Measurements from ENCODE around the gene R3HDM1. TPM values are rescaled to one million over a fixed set of nuclear protein-coding genes. Genes with fewer than 3 reads are reported as not detected.
A peak's percentile ranks its signal among the peaks of the same experiment; 100 is the strongest.
"Not testable (repeated sequence)": the region's sequence is repeated elsewhere in the genome, so short reads cannot be mapped to it uniquely, and the experiment has no call there.

Gene R3HDM1
- total and polyA plus RNA-seq, 4 donors: 5.4 to 27.8 (median 13.2) TPM

DNA sequence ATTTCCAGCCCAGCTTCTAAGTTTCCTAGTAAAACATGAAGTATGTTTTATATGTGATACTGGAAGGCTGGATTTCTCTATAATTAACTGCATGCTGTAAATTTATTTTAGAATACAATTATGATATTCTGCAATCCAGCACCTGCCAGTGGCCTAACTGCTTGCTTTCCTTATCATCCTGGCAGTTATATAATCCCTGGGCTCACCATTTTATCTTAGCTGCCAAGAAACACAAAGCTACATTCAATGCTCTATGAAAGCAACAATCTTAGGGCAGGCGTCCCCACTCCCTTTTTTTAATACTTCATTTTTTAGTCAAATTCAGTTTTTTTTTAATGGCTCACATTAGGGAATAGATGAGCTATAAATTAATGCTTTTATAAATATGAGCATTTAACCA lies 172.0 kb downstream of the R3HDM1 start:
- no peaks in the 10 kb centered on the region for H3K4me1 ChIP-seq (ENCODE audit: control insufficient read depth in 5 of 5, insufficient read depth in 5 of 5, low read length in 5 of 5)
- no peaks in the 10 kb centered on the region for H3K36me3 ChIP-seq (ENCODE audit: control insufficient read depth in 4 of 4, insufficient read depth in 4 of 4, low read length in 4 of 4)
- WGBS, 2 donors: 69 to 87% methylated on average over 1 of the region's 1 CpG
- no peaks in the 10 kb centered on the region for H3K9me3 ChIP-seq (ENCODE audit: control insufficient read depth in 4 of 4, insufficient read depth in 3 of 4, low read length in 3 of 4)
- ATAC-seq (ENCODE audit: insufficient read depth, low FRiP score): no peak
- TF ChIP-seq, protein P1, sequence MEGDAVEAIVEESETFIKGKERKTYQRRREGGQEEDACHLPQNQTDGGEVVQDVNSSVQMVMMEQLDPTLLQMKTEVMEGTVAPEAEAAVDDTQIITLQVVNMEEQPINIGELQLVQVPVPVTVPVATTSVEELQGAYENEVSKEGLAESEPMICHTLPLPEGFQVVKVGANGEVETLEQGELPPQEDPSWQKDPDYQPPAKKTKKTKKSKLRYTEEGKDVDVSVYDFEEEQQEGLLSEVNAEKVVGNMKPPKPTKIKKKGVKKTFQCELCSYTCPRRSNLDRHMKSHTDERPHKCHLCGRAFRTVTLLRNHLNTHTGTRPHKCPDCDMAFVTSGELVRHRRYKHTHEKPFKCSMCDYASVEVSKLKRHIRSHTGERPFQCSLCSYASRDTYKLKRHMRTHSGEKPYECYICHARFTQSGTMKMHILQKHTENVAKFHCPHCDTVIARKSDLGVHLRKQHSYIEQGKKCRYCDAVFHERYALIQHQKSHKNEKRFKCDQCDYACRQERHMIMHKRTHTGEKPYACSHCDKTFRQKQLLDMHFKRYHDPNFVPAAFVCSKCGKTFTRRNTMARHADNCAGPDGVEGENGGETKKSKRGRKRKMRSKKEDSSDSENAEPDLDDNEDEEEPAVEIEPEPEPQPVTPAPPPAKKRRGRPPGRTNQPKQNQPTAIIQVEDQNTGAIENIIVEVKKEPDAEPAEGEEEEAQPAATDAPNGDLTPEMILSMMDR (IDR thresholded peaks at IDR 0.05; ENCODE audit: control extremely low read depth, extremely low read depth): no peak
- no peak overlapping the region for H3K4me3 ChIP-seq
- H3K9ac ChIP-seq (ENCODE audit: insufficient read depth in 1 of 2, low read length in 2 of 2): no peak overlapping the region
- H3K27me3 ChIP-seq (ENCODE audit: control insufficient read depth in 3 of 3, insufficient read depth in 3 of 3, low read length in 2 of 3): no peaks in the 10 kb centered on the region
- DNase-seq: no peak
- no peak overlapping the region for H3K27ac ChIP-seq (ENCODE audit: low read depth in 1 of 2, low read length in 1 of 2)

DNA sequence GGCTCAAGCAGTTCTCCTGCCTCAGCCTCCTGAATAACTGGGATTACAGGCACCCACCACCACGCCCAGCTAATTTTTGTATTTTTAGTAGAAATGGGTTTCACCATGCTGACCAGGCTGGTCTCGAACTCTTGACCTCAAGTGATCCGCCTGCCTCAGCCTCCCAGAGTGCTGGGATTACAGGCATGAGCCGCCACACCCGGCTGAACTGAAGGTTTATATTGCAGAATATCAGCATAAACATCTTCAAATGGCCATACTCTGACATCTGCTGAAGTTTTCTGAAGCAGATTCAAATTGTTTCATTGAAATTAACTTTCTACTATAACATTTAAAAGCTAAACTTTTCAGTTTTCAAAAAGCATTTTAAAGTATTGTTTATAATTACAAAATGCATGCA lies 172.8 kb downstream of the R3HDM1 start:
- H3K9me3 ChIP-seq (ENCODE audit: control insufficient read depth in 4 of 4, insufficient read depth in 3 of 4, low read length in 3 of 4); DNase-seq; H3K4me3 ChIP-seq; H3K27ac ChIP-seq (ENCODE audit: low read depth in 1 of 2, low read length in 1 of 2); ATAC-seq (ENCODE audit: insufficient read depth, low FRiP score); H3K27me3 ChIP-seq (ENCODE audit: control insufficient read depth in 3 of 3, insufficient read depth in 3 of 3, low read length in 2 of 3); H3K36me3 ChIP-seq (ENCODE audit: control insufficient read depth in 4 of 4, insufficient read depth in 4 of 4, low read length in 4 of 4); H3K4me1 ChIP-seq (ENCODE audit: control insufficient read depth in 5 of 5, insufficient read depth in 5 of 5, low read length in 5 of 5); H3K9ac ChIP-seq (ENCODE audit: insufficient read depth in 1 of 2, low read length in 2 of 2): not testable (repeated sequence)
- 93 to 95% methylated on average over 5 of the region's 5 CpGs for WGBS, 2 donors

DNA sequence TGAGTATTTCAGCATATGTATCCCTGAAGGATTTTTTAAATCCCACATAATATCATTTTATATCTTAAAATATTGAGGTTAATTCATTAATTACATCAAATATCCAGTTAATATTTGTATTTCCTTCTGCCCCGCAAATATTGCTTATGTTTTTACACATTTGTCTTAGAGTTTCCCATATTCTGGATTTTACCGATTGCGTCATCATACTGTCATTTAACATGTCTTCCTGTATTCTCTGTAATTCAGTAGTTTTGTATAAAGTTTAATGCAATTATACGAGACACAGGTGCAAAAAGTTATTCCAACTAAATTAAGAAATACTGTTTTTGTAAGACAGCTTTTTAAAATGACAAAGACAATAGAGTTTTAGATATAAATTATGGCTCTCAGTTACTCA lies 176.9 kb downstream of the R3HDM1 start:
- Histone ChIP-seq H3K4me1 (ENCODE audit: control insufficient read depth in 5 of 5, insufficient read depth in 5 of 5, low read length in 5 of 5) (no peaks in the 10 kb centered on the region), H3K4me3 (no peak overlapping the region), H3K9ac (ENCODE audit: insufficient read depth in 1 of 2, low read length in 2 of 2) (no peak overlapping the region), H3K36me3 (ENCODE audit: control insufficient read depth in 4 of 4, insufficient read depth in 4 of 4, low read length in 4 of 4) (peaks cover 0 to 5% (median 0%) of the 10 kb centered on the region in 4 donors), H3K27me3 (ENCODE audit: control insufficient read depth in 3 of 3, insufficient read depth in 3 of 3, low read length in 2 of 3) (no peaks in the 10 kb centered on the region), H3K9me3 (ENCODE audit: control insufficient read depth in 4 of 4, insufficient read depth in 3 of 4, low read length in 3 of 4) (no peaks in the 10 kb centered on the region), H3K27ac (ENCODE audit: low read depth in 1 of 2, low read length in 1 of 2) (no peak overlapping the region)
- ATAC-seq (ENCODE audit: insufficient read depth, low FRiP score) (no peak), DNase-seq (no peak)
- 89 to 91% methylated on average over 4 of the region's 4 CpGs for WGBS, 2 donors
- TF ChIP-seq, protein P1 (IDR thresholded peaks at IDR 0.05; ENCODE audit: control extremely low read depth, extremely low read depth): no peak

DNA sequence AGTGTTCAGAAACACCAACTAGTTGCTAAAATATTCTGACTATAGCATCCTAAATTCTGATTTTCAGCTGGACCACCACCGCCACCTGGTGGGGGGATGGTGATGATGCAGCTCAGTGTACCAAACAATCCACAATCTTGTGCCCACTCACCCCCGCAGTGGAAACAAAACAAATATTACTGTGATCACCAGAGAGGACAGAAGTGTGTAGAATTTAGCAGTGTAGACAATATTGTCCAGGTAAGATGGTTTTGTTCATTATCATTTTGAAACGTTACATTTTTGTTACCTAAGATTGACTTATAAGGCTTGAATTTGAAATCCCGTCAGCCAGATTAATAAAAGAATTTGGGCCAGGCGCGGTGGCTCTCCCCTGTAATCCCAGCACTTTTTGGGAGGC lies 178.7 kb downstream of the R3HDM1 start:
- Histone ChIP-seq H3K27ac (ENCODE audit: low read depth in 1 of 2, low read length in 1 of 2) (no peak overlapping the region), H3K4me3 (no peak overlapping the region), H3K9me3 (ENCODE audit: control insufficient read depth in 4 of 4, insufficient read depth in 3 of 4, low read length in 3 of 4) (no peaks in the 10 kb centered on the region), H3K36me3 (ENCODE audit: control insufficient read depth in 4 of 4, insufficient read depth in 4 of 4, low read length in 4 of 4) (peaks cover 0 to 5% (median 0%) of the 10 kb centered on the region in 4 donors), H3K4me1 (ENCODE audit: control insufficient read depth in 5 of 5, insufficient read depth in 5 of 5, low read length in 5 of 5) (no peaks in the 10 kb centered on the region), H3K9ac (ENCODE audit: insufficient read depth in 1 of 2, low read length in 2 of 2) (no peak overlapping the region), H3K27me3 (ENCODE audit: control insufficient read depth in 3 of 3, insufficient read depth in 3 of 3, low read length in 2 of 3) (no peaks in the 10 kb centered on the region)
- peak; percentile 63 to 65 (median 64) for DNase-seq
- no peak for ATAC-seq (ENCODE audit: insufficient read depth, low FRiP score)
- TF ChIP-seq, protein P1 (IDR thresholded peaks at IDR 0.05; ENCODE audit: control extremely low read depth, extremely low read depth): peak; percentile 95
- WGBS, 2 donors: 63 to 72% methylated on average over 6 of the region's 6 CpGs

DNA sequence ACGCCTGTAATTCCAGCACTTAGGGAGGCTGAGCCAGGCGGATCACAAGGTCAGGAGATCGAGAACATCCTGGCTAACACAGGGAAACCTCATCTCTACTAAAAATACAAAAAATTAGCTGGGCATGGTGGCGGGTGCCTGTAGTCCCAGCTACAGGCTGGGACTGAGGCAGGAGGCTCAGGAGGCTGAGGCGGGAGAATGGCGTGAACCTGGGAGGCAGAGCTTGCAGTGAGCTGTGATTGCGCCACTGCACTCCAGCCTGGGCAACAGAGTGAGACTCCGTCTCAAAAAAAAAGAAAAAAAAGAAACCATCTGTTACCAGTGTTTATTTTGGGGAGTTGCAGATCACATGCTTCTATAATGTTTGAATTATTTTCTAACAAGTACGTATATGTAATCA lies 183.8 kb downstream of the R3HDM1 start:
- H3K9ac ChIP-seq (ENCODE audit: insufficient read depth in 1 of 2, low read length in 2 of 2); H3K27me3 ChIP-seq (ENCODE audit: control insufficient read depth in 3 of 3, insufficient read depth in 3 of 3, low read length in 2 of 3); H3K9me3 ChIP-seq (ENCODE audit: control insufficient read depth in 4 of 4, insufficient read depth in 3 of 4, low read length in 3 of 4); ATAC-seq (ENCODE audit: insufficient read depth, low FRiP score); H3K27ac ChIP-seq (ENCODE audit: low read depth in 1 of 2, low read length in 1 of 2); DNase-seq; H3K4me1 ChIP-seq (ENCODE audit: control insufficient read depth in 5 of 5, insufficient read depth in 5 of 5, low read length in 5 of 5); H3K4me3 ChIP-seq: not testable (repeated sequence)
- 96% methylated on average over 9 of the region's 9 CpGs for WGBS, 2 donors
- peaks cover 2 to 11% (median 8%) of the 10 kb centered on the region in 4 donors for H3K36me3 ChIP-seq (ENCODE audit: control insufficient read depth in 4 of 4, insufficient read depth in 4 of 4, low read length in 4 of 4)
